ENCODE results near the gene SPACA1. TPM values are rescaled to one million over a fixed set of nuclear protein-coding genes. Genes with fewer than 3 reads are reported as not detected.

Gene SPACA1
- total RNA-seq, 2 donors from 2014 or later: 4.5 TPM; not detected in 1

GRCh38 chr6:88111991-88112390 is 64.3 kb downstream of the SPACA1 start:
- H3K36me3 ChIP-seq: no peaks in the 10 kb centered on the region
- H3K27ac ChIP-seq: no peak overlapping the region
- no peak for DNase-seq (ENCODE audit: low spot score)
- WGBS: 47% methylated on average over 5 of the region's 5 CpGs
- H3K27me3 ChIP-seq (replicated peaks; ENCODE audit: insufficient read depth): no peaks in the 10 kb centered on the region
- TF ChIP-seq CTCF (IDR thresholded peaks at IDR 0.05) (no peak), POLR2A (IDR thresholded peaks at IDR 0.05) (no peak), POLR2AphosphoS5 (IDR thresholded peaks at IDR 0.05) (no peak)
- no peaks in the 10 kb centered on the region for H3K4me1 ChIP-seq (replicated peaks)
- intact Hi-C loops (cut with DNase I): no loop called here
- no peak overlapping the region for H3K4me3 ChIP-seq
- H3K9me3 ChIP-seq: no peaks in the 10 kb centered on the region

GRCh38 chr6:88114838-88115237 is 67.2 kb downstream of the SPACA1 start:
- intact Hi-C loops (cut with DNase I): no loop called here

GRCh38 chr6:88115307-88115706 is 67.7 kb downstream of the SPACA1 start:
- TF ChIP-seq POLR2A (IDR thresholded peaks at IDR 0.05) (no peak), CTCF (IDR thresholded peaks at IDR 0.05) (no peak)
- WGBS: 43% methylated on average over 2 of the region's 2 CpGs
- no peak for DNase-seq (ENCODE audit: low spot score)
- Histone ChIP-seq H3K27me3 (replicated peaks; ENCODE audit: insufficient read depth) (no peaks in the 10 kb centered on the region), H3K36me3 (no peaks in the 10 kb centered on the region), H3K4me3 (no peak overlapping the region), H3K27ac (no peak overlapping the region), H3K9me3 (no peaks in the 10 kb centered on the region), H3K4me1 (replicated peaks) (no peaks in the 10 kb centered on the region)
- intact Hi-C loops (cut with DNase I): no loop called here

More at GRCh38 chr6:88114838-88115237, 67.2 kb downstream of the SPACA1 start:
- Histone ChIP-seq H3K4me1 (replicated peaks) (no peaks in the 10 kb centered on the region), H3K36me3 (no peaks in the 10 kb centered on the region), H3K27me3 (replicated peaks; ENCODE audit: insufficient read depth) (no peaks in the 10 kb centered on the region), H3K9me3 (no peaks in the 10 kb centered on the region), H3K4me3 (no peak overlapping the region), H3K27ac (no peak overlapping the region)
- TF ChIP-seq POLR2AphosphoS5 (IDR thresholded peaks at IDR 0.05) (no peak), CTCF (IDR thresholded peaks at IDR 0.05) (no peak), POLR2A (IDR thresholded peaks at IDR 0.05) (no peak)
- no peak for DNase-seq (ENCODE audit: low spot score)
- WGBS: 47% methylated on average over 2 of the region's 2 CpGs

- intact Hi-C loops (cut with DNase I): no loop called here
- Histone ChIP-seq H3K4me3 (no peak overlapping the region), H3K4me1 (replicated peaks) (no peaks in the 10 kb centered on the region), H3K9me3 (no peaks in the 10 kb centered on the region), H3K27ac (no peak overlapping the region), H3K36me3 (no peaks in the 10 kb centered on the region), H3K27me3 (replicated peaks; ENCODE audit: insufficient read depth) (no peaks in the 10 kb centered on the region)
- TF ChIP-seq POLR2AphosphoS5 (IDR thresholded peaks at IDR 0.05) (no peak), CTCF (IDR thresholded peaks at IDR 0.05) (no peak), POLR2A (IDR thresholded peaks at IDR 0.05) (no peak)
- DNase-seq (ENCODE audit: low spot score): no peak
- WGBS: 61% methylated on average over 3 of the region's 3 CpGs
Observed at GRCh38 chr6:88116276-88116675, 68.6 kb downstream of the SPACA1 start.

Other genes starting within 250 kb of the SPACA1 start
- gene CNR1, start 118.5 kb downstream of the SPACA1 start, total RNA-seq: 10 to 100 TPM in 1 of 2 donors, 1 to 10 TPM in 1; 6.1 to 14.2 TPM